PC-9 (cell line): ENCODE results near the gene GASK1B. TPM values are rescaled to one million over a fixed set of nuclear protein-coding genes. Genes with fewer than 3 reads are reported as not detected.

Experiments used
- BruUV-seq: library from RNA; stranded (reverse); fragments of 400-500 nt; replicated peaks from 2 replicates; lab custom pipeline; 2021; lab: Mats Ljungman, UMichigan
- CTCF ChIA-PET: fragments of 300-600 bp; sonication (Branson Sonifier 250); formaldehyde crosslinking; loops from one replicate; lab custom pipeline; 2022; ENCODE audit warnings: antibody characterized with exemption; lab: Charles Lee
- POLR2A ChIA-PET: fragments of 300-600 bp; sonication (Branson Sonifier 250); formaldehyde crosslinking; loops from one replicate; lab custom pipeline; 2022; ENCODE audit warnings: antibody characterized with exemption; ENCODE audit not compliant: unreplicated experiment; lab: Charles Lee
- DNase-seq, 2 experiments: peaks; one replicate each; pipeline versions ENCODE4 v3.0.0 to v3.0.0-alpha.2; 2015 to 2022; ENCODE audit warnings: mixed read lengths in 1 of 2
- H2AFZ ChIP-seq: fragments of 200-600 bp; sonication (generic); 2 replicates; pipeline ENCODE4 v1.8.1; 2017; ENCODE audit warnings: antibody characterized with exemption
- H3F3A ChIP-seq: fragments of 200-600 bp; sonication (generic); 2 replicates; pipeline ENCODE4 v1.8.1; 2017; ENCODE audit warnings: antibody characterized with exemption, mild to moderate bottlenecking, low read depth; ENCODE audit not compliant: insufficient read depth
- H3K27ac ChIP-seq: fragments of 200-600 bp; sonication (generic); 2 replicates; pipeline ENCODE4 v1.6.1; 2016; ENCODE audit warnings: mixed run types
- H3K27me3 ChIP-seq: fragments of 200-600 bp; sonication (generic); 2 replicates; pipeline ENCODE4 v1.6.1; 2016; ENCODE audit warnings: low read depth, mixed run types; ENCODE audit not compliant: insufficient read depth
- H3K36me3 ChIP-seq: fragments of 200-600 bp; sonication (generic); 2 replicates; pipeline ENCODE4 v1.6.1; 2016; ENCODE audit warnings: low read depth, mixed run types
- H3K4me1 ChIP-seq: fragments of 200-600 bp; sonication (generic); replicated peaks from 2 replicates; pipeline ENCODE4 v1.6.1; 2016; ENCODE audit warnings: mixed run types; ENCODE audit not compliant: insufficient read depth
- H3K4me2 ChIP-seq: fragments of 200-600 bp; sonication (generic); 2 replicates; pipeline ENCODE4 v1.6.1; 2017; ENCODE audit warnings: mixed run types
- H3K4me3 ChIP-seq: fragments of 200-600 bp; sonication (generic); 2 replicates; pipeline ENCODE4 v1.6.1; 2016; ENCODE audit warnings: mixed run types
- H3K79me2 ChIP-seq: fragments of 200-600 bp; sonication (generic); 2 replicates; pipeline ENCODE4 v1.6.1; 2017; ENCODE audit warnings: low read depth, mixed run types
- H3K9me2 ChIP-seq: fragments of 200-600 bp; sonication (generic); 2 replicates; pipeline ENCODE4 v1.8.1; 2017; ENCODE audit warnings: mild to moderate bottlenecking; ENCODE audit not compliant: insufficient read depth
- H3K9me3 ChIP-seq: fragments of 200-600 bp; sonication (generic); 2 replicates; pipeline ENCODE4 v1.8.1; 2016; ENCODE audit warnings: low read depth; ENCODE audit not compliant: insufficient read depth
- H4K20me1 ChIP-seq: fragments of 200-600 bp; sonication (generic); 2 replicates; pipeline ENCODE4 v1.8.1; 2017; ENCODE audit not compliant: insufficient read depth
- EZH2 ChIP-seq: fragments of 200-600 bp; sonication (generic); IDR thresholded peaks from 2 replicates; pipeline ENCODE4 v1.8.0; 2017; ENCODE audit warnings: antibody characterized with exemption, low read depth
- intact Hi-C: fragments of 100-400 bp; cut with micrococcal nuclease; formaldehyde crosslinking; loops from one replicate; pipeline ENCODE4 v1.10.0; 2022; ENCODE audit not compliant: unreplicated experiment
- total RNA-seq: library from RNA; stranded (reverse); gene quantifications from 2 replicates; pipeline ENCODE4 v1.2.3, GENCODE V29; 2021
- TF ChIP-seq, protein P1 (sequence below): fragments of 200-600 bp; sonication (generic); conservative IDR thresholded peaks from 2 replicates; pipeline ENCODE4 v1.6.1; 2017; ENCODE audit warnings: mixed run types, antibody characterized with exemption, mild to moderate bottlenecking, moderate library complexity

Gene GASK1B
- total RNA-seq, 1 experiment from 2014 or later = 4.1 TPM

DNA sequence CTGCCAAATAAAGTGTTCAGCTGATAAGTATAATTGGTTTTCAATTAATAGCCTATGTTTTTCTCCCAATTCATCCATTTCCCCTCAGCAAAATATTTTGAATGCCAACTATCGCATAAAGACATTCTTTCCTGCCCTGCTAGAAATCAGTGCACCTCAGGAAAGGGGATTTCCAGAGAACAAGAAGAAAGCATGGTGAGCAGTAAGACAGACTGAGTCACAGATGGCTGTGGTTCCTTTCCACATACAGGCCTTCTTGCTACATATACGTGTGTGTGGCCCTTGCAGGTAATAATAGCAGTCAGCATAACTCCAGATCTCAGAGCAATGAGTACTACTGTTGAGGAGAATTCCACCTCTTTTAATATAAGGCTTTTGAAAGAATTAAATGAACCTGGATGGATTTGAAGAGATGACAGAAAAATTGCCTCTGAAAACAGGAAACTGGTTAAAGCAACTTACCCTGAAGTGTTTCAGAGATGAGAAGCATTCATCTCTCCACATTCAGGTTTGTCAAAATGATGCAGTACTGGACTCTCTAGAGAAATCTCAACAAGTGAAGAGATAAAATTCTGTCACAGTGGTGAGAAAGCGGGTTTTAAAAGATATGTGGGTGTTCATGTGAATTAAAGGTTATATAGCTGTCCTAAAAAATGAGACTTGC, 13.6 kb downstream of the GASK1B start:
- Histone ChIP-seq H3K4me2 (no peak overlapping the region), H4K20me1 (no peaks in the 10 kb centered on the region), H3K4me1 (peaks cover 8% of the 10 kb centered on the region), H3K27ac (no peak overlapping the region), H3K9me2 (no peaks in the 10 kb centered on the region), H3K27me3 (no peaks in the 10 kb centered on the region), H3K36me3 (no peaks in the 10 kb centered on the region), H3K9me3 (no peaks in the 10 kb centered on the region), H3F3A (no peaks in the 10 kb centered on the region), H3K4me3 (no peak overlapping the region), H3K79me2 (no peaks in the 10 kb centered on the region), H2AFZ (0 out of 2 replicates have a peak overlapping the region, but pooled peaks have one; percentile 58)
- POLR2A ChIA-PET = no interaction called here
- CTCF ChIA-PET = interaction anchor here (0.7 kb wide), 1 partner anchor 570 kb away, joined by 15 read pairs; no protein-coding TSS in a partner anchor
- DNase-seq = no peak
- intact Hi-C loops = no loop called here
- BruUV-seq = no TSS peak
- TF ChIP-seq, protein P1, sequence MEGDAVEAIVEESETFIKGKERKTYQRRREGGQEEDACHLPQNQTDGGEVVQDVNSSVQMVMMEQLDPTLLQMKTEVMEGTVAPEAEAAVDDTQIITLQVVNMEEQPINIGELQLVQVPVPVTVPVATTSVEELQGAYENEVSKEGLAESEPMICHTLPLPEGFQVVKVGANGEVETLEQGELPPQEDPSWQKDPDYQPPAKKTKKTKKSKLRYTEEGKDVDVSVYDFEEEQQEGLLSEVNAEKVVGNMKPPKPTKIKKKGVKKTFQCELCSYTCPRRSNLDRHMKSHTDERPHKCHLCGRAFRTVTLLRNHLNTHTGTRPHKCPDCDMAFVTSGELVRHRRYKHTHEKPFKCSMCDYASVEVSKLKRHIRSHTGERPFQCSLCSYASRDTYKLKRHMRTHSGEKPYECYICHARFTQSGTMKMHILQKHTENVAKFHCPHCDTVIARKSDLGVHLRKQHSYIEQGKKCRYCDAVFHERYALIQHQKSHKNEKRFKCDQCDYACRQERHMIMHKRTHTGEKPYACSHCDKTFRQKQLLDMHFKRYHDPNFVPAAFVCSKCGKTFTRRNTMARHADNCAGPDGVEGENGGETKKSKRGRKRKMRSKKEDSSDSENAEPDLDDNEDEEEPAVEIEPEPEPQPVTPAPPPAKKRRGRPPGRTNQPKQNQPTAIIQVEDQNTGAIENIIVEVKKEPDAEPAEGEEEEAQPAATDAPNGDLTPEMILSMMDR = no peak
- no peak for TF ChIP-seq EZH2

GRCh38 chr4:158157412-158157811, 15.4 kb downstream of the GASK1B start:
- no peak overlapping the region for H3K4me2 ChIP-seq
- H3K9me3 ChIP-seq = no peaks in the 10 kb centered on the region
- H3K9me2 ChIP-seq = no peaks in the 10 kb centered on the region
- POLR2A ChIA-PET = interaction anchor here (0.6 kb wide), 1 partner anchor 18 kb away, joined by 3 read pairs; no protein-coding TSS in a partner anchor
- H3K27me3 ChIP-seq = no peaks in the 10 kb centered on the region
- no TSS peak for BruUV-seq
- TF ChIP-seq EZH2 = no peak
- H3K27ac ChIP-seq = no peak overlapping the region
- CTCF ChIA-PET = no interaction called here
- H4K20me1 ChIP-seq = no peaks in the 10 kb centered on the region
- no peak overlapping the region for H2AFZ ChIP-seq
- H3K4me1 ChIP-seq = peaks cover 8% of the 10 kb centered on the region
- no peaks in the 10 kb centered on the region for H3K36me3 ChIP-seq
- no peaks in the 10 kb centered on the region for H3F3A ChIP-seq
- H3K79me2 ChIP-seq = no peaks in the 10 kb centered on the region
- intact Hi-C loops = no loop called here
- no peak for DNase-seq
- no peak overlapping the region for H3K4me3 ChIP-seq

- no TSS peak for BruUV-seq
- no peak overlapping the region for H3K4me2 ChIP-seq
- intact Hi-C loops = no loop called here
- H3K9me3 ChIP-seq = no peaks in the 10 kb centered on the region
- H3K4me3 ChIP-seq = no peak overlapping the region
- TF ChIP-seq, protein P1 = no peak
- TF ChIP-seq EZH2 = no peak
- POLR2A ChIA-PET = no interaction called here
- no peaks in the 10 kb centered on the region for H3K27me3 ChIP-seq
- no peak overlapping the region for H3K27ac ChIP-seq
- no peak overlapping the region for H2AFZ ChIP-seq
- CTCF ChIA-PET = no interaction called here
- no peaks in the 10 kb centered on the region for H3K4me1 ChIP-seq
- no peaks in the 10 kb centered on the region for H3K36me3 ChIP-seq
- no peaks in the 10 kb centered on the region for H3F3A ChIP-seq
- no peaks in the 10 kb centered on the region for H4K20me1 ChIP-seq
- H3K9me2 ChIP-seq = no peaks in the 10 kb centered on the region
- H3K79me2 ChIP-seq = no peaks in the 10 kb centered on the region
- DNase-seq = no peak
Measured at GRCh38 chr4:158155656-158156356, 17.0 kb downstream of the GASK1B start.
